SJSA1 (cell line): ENCODE measurements around the gene SCLY. TPM values are rescaled to one million over a fixed set of nuclear protein-coding genes. Genes with fewer than 3 reads are reported as not detected.
"Not testable (repeated sequence)": the region's sequence is repeated elsewhere in the genome, so short reads cannot be mapped to it uniquely, and the experiment has no call there.

ENCODE experiments used
- DNase-seq, 2 experiments: peaks; one replicate each; pipeline ENCODE4 v3.0.0-alpha.2; 2015 to 2020; ENCODE audit warnings: low spot score in 2 of 2, low read depth in 1 of 2
- H3K27ac ChIP-seq: fragments of 250-450 bp; sonication (Bioruptor Pico); 2 replicates; pipeline ENCODE4 v1.5.1; 2020; ENCODE audit warnings: mild to moderate bottlenecking, moderate library complexity
- H3K27me3 ChIP-seq: fragments of 250-450 bp; sonication (Bioruptor Pico); replicated peaks from 2 replicates; pipeline ENCODE4 v1.5.1; 2020; ENCODE audit warnings: mild to moderate bottlenecking, moderate library complexity
- H3K36me3 ChIP-seq: fragments of 250-450 bp; sonication (Bioruptor Pico); 2 replicates; pipeline ENCODE4 v1.5.1; 2020; ENCODE audit warnings: mild to moderate bottlenecking
- H3K4me1 ChIP-seq: fragments of 250-450 bp; sonication (Bioruptor Pico); replicated peaks from 2 replicates; pipeline ENCODE4 v1.6.1; 2021; ENCODE audit warnings: mild to moderate bottlenecking
- H3K4me3 ChIP-seq: fragments of 250-450 bp; sonication (Bioruptor Pico); 2 replicates; pipeline ENCODE4 v1.5.1; 2020; ENCODE audit warnings: mild to moderate bottlenecking
- H3K9me3 ChIP-seq: fragments of 250-450 bp; sonication (Bioruptor Pico); replicated peaks from 2 replicates; pipeline ENCODE4 v1.5.1; 2020; ENCODE audit warnings: mild to moderate bottlenecking
- total RNA-seq: library from RNA; depleted of rRNA; stranded (reverse); fragments of >200 nt; shearing (Covaris generic); gene quantifications from 2 replicates; pipeline ENCODE4 v1.2.3, GENCODE V29; 2014

The SCLY gene
- total RNA-seq, 1 experiment from 2014 or later, result 38.1 TPM

DNA sequence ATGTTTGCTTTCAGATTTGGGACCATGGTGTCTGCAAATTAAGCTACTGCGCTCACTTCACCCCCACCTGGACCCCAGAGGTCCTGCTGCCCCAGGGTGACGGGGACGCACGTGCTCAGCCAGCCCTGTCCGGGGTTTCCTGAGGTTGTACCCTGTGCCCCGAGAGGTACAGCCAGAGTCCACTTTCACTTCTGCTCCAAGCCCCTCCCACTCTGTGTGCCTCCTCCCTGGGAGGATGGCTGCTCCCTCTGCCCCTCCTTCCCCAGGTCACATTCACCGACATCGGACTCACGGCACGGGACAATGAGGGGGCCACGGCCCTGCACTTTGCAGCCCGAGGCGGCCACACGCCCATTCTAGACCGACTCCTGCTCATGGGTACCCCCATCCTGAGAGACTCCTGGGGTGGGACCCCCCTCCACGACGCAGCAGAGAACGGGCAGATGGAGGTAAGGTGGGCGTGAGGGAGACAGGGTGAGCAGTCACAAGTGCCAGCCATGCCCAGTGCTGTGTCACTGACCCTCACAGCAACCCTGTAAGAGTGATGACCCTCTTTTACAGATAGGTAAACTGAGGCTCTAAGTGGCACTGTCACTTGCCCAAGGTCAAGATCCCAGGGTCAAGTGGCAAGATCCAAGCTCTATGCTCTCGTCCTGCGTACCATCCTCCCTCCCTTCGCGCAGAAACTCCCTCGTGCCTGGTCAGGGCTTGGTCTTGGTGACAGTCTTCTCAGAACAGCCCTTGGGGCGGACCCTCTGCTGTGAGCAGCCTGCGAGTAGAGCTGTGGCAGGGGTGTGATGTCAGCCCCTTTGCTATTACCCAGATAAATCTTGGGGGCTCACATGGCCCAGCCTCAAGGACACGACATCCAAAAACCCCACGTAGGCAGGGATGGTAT is 47.0 kb downstream of the SCLY start:
- H3K4me3 ChIP-seq, result no peak overlapping the region
- H3K27me3 ChIP-seq, result no peaks in the 10 kb centered on the region
- H3K36me3 ChIP-seq, result no peaks in the 10 kb centered on the region
- no peaks in the 10 kb centered on the region for H3K4me1 ChIP-seq
- DNase-seq, result no peak
- H3K27ac ChIP-seq, result no peak overlapping the region
- no peaks in the 10 kb centered on the region for H3K9me3 ChIP-seq

DNA sequence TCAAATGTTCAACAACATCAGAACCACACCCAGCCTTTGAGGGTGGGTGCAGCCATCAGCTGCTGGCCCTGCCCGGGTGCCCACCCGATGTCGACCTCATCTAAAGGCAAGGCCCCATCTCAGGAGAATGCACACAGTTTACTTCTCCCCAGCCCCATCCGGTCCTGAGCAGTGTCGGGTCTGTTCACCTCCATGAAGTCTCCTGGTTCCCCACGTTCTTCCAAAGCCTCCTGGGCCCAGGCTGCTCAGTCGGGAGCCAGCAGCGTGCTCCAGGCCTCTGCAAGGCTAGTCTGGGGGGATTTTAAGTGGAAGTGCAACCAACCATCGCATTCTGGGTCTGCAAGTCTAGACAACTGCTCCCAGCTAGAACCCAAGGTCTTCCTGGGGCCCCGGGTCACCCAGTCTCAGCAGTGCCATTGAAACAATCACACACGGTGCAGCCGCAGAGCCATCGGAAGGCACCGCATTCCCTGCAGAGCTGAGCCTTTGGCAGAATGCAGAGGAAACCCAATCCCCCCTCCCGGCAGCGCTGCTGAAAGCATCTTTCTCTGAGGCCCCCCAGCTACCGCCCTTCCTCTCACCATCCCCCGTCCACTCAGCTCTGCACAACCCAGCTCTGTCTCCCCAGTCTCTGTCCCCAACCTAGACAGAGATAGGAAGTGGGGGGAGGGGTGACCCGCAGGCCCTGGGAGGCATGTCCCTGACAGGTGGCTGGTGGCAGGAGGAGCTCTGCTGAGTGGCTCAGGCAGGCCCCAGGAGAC is 47.8 kb downstream of the SCLY start:
- no peaks in the 10 kb centered on the region for H3K9me3 ChIP-seq
- no peaks in the 10 kb centered on the region for H3K4me1 ChIP-seq
- H3K27ac ChIP-seq, result no peak overlapping the region
- H3K36me3 ChIP-seq, result no peaks in the 10 kb centered on the region
- no peaks in the 10 kb centered on the region for H3K27me3 ChIP-seq
- DNase-seq, result no peak
- no peak overlapping the region for H3K4me3 ChIP-seq

DNA sequence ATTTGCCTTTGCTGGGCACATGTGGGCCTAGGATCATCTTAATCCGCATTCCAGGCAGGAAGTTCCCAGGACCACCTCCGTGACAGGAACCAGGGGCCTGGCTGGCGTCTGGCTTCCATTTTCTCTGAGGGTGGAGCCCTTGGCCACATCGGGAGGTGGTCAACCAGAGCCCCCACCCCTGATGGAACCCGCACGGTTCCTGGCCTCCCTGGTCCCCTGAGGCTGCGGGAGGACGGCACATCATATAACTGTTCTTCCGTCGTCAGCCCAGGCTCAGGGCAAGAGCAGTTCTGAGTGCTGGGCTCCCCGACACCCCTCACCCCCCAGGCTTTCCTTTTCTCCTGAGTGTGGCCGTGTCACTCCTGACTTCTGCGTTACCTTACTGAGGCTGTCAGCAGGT is 52.8 kb downstream of the SCLY start:
- Histone ChIP-seq H3K4me1 (peaks cover 11% of the 10 kb centered on the region), H3K27ac (no peak overlapping the region), H3K4me3 (no peak overlapping the region), H3K36me3 (no peaks in the 10 kb centered on the region), H3K27me3 (no peaks in the 10 kb centered on the region), H3K9me3 (no peaks in the 10 kb centered on the region)
- DNase-seq, result no peak

DNA sequence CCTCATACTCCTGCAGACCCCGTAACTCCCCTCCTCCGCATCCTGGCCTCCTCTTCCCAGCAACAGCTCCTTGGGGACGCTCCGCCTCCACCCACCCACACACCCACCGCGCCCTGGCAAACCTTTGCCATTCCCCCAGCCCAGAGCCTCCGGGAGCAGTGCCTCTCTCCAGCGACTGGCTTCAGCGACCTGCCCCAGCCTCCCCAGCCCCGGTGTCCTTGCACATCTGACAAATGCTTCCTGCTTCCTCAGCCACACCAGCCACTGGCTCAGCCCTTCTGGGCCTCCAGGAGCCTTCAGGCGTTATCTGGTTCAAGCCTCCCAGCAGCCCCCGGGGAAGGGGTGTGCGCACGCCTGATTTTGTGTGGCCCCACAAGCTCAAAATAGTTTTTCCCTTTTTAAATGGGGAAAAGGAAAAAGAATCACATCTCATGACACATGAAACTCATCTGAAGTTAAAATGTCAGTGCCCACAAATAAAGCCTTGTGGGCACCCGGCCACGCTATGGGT is 53.6 kb downstream of the SCLY start:
- Histone ChIP-seq H3K9me3 (no peaks in the 10 kb centered on the region), H3K27me3 (no peaks in the 10 kb centered on the region), H3K36me3 (no peaks in the 10 kb centered on the region), H3K4me3 (no peak overlapping the region), H3K4me1 (peaks cover 11% of the 10 kb centered on the region), H3K27ac (no peak overlapping the region)
- DNase-seq, result no peak

DNA sequence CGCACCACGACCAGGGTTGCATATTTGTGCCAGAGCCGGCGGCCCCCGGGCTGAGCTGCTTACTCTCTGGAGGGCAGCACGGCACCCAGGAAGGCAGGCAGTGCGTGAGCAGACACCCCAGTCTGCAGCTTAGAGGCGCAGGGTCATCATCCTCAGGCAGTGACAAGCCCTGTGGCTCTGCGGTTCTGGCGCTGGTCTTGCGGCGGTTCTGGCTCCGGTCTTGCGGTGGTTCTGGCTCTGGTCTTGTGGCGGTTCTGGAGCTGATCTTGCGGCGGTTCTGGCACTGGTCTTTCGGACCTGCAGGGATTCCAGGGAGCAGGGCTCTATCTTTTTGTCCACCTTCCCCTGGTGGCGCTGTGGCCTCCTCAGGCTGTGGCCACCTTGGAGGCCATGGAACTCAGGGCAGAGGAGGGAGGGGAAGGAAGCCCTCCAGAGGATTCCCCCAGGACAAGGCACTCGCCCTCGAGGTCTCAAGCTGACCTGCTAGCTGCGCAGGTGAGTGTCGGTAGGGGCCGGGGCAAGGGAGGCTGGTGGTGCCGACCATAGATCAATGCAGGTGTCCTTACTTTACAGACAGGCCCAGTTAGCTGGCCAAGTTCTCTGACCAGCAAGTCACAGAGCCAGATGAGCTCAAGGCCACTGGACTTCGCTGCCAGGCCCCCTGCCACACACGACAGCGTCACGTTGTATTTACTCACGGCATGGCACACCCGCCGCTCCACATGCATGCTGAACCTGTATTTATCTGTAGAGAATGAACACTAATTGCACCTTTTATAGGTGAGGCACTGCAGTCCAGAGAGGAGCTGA is 54.3 kb downstream of the SCLY start:
- H3K9me3 ChIP-seq, result no peaks in the 10 kb centered on the region
- no peak for DNase-seq
- no peaks in the 10 kb centered on the region for H3K36me3 ChIP-seq
- H3K4me3 ChIP-seq, result no peak overlapping the region
- no peak overlapping the region for H3K27ac ChIP-seq
- H3K27me3 ChIP-seq, result no peaks in the 10 kb centered on the region
- peaks cover 11% of the 10 kb centered on the region for H3K4me1 ChIP-seq

DNA sequence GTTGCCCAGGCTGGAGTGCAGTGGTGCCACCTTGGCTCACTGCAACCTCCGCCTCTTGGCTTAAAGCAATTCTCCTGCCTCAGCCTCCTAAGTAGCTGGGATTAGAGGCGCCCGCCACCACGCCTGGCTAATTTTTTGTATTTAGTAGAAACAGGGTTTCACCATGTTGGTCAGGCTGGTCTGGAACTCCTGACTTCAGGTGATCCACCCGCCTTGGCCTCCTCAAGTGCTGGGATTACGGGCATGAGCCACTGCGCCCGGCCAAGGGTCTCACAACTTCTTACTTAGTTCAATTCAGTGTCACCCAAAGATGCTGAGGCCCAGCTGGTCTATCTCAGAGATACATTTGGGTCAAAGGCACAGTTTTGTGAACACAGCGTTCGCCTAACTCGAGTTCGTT is 54.9 kb downstream of the SCLY start:
- peaks cover 11% of the 10 kb centered on the region for H3K4me1 ChIP-seq
- not testable (repeated sequence) for H3K9me3 ChIP-seq, H3K27me3 ChIP-seq, H3K27ac ChIP-seq, H3K36me3 ChIP-seq, H3K4me3 ChIP-seq, DNase-seq

DNA sequence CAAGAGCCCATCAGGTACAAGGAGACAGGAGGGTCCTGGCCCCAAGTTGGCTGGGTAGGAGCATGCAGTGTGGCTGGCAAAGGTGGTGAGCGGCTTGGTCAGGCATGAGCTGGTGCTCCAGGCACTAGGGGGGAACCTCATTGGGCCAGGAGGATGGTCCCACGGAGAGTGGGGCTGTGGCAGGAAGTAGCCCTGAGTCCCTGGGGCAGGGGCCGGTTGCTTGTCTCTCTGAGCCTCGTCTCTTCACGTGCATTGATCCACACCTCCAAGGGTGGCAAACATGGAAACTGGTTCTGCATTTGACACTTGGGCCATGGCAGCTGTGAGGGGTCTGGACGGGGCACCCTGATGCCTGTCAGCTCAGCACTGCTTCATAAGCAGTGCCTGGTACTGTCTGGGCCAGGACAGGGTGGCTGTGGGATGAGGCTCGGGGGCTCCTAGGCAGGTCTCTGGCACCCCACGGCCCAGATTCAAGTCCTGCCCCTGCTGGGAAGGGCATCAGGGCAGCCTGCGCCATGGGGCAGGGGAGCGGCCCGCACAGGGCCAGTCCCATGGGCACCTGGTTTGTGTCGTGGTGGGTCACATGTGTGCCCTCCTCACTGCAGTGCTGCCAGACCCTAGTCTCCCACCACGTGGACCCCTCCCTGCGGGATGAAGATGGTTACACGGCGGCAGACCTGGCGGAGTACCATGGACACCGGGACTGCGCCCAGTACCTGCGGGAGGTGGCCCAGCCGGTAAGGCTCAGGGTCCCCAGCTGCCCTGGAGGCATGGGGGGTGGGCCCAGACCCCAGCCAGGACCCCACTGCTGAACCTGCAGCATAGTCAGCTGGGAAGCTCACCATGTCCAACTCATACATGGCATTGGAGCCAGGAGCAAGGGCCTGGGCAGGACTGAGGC is 55.7 kb downstream of the SCLY start:
- H3K4me3 ChIP-seq, result no peak overlapping the region
- no peaks in the 10 kb centered on the region for H3K27me3 ChIP-seq
- no peak overlapping the region for H3K27ac ChIP-seq
- H3K9me3 ChIP-seq, result no peaks in the 10 kb centered on the region
- peaks cover 11% of the 10 kb centered on the region for H3K4me1 ChIP-seq
- no peak for DNase-seq
- no peaks in the 10 kb centered on the region for H3K36me3 ChIP-seq

DNA sequence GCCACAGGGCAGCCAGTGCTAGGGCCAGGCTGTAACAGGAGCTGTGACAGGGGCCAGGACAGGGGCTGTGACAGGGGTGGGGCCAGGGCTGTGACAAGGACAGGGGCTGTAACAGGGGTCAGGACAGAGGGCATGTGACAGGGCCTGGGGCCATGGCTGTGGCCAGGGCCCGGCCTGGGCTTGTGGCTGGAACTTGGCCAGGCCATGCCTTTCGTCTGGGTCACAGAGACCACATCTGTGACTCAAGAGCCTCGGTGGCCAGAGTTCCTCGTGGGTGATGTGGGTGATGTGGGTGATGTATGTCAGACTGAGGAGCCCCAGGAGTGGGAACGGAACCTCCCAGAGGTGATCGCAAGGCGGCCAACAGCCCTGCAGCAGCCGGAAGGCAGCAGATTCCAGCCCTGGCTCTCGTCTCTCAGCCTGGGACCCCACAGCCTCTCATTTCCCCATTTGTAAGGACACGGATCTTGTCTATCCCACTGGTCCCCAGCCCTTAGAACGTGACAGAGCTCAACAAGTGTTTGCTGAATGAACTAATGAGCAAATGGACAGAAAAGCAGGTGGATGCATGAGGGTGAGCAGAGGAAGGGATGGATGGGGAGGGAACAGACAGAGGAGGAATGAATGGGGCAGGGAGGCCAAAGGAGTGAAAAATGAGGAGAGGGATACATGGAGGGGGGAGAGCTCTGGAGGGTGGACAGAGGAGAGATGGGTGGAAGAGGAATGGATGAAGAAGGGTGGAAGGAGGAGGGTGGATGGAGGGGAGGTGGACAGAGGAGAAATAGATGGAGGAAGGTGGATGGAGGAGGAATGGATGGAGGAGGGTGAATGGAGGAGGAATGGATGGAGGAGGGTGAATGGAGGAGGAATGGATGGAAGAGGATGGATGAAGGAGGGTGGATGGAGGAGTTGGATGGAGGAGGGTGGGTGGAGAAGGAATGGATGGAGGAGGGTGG is 56.7 kb downstream of the SCLY start:
- Histone ChIP-seq H3K4me1 (peaks cover 11% of the 10 kb centered on the region), H3K27ac (no peak overlapping the region), H3K9me3 (no peaks in the 10 kb centered on the region), H3K27me3 (no peaks in the 10 kb centered on the region), H3K4me3 (no peak overlapping the region), H3K36me3 (no peaks in the 10 kb centered on the region)
- peak; percentile 26 to 63 for DNase-seq

DNA sequence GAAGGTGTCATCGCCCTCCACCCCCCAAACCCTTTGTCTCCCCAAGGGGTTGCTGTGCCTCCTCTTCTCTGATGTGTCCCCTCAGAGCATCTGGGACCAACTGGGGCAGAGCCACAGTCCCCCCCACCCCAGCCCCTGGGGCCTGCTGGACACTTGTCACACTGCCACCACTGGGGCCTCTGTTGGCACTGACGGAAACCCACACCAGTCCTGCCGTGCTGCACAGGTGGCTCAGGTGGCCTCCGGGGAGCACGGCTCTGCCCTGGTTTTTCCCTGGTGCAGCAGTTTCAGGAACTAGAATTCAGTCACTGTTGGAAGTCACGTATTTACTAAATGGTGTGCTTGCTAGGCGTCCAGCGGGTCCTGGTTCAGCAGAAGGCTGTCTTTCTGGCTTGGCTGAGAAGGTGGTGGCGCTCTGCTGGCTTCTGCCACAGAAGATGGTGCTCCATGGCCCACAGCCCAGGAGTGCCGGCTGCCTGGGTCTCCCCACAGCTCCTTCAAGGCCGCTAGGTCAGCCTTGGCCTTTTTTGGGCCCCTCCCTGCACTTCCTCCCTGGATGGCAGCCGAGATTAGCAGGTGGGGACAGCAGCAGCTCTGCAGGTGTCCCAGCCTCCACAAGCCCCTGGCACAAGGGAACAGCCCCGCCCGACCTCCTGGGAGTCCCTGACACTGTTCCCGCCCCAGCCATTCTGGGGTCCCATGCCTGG is 59.1 kb downstream of the SCLY start:
- no peak overlapping the region for H3K4me3 ChIP-seq
- H3K9me3 ChIP-seq, result no peaks in the 10 kb centered on the region
- no peak for DNase-seq
- no peaks in the 10 kb centered on the region for H3K36me3 ChIP-seq
- no peak overlapping the region for H3K27ac ChIP-seq
- H3K27me3 ChIP-seq, result no peaks in the 10 kb centered on the region
- H3K4me1 ChIP-seq, result peaks cover 11% of the 10 kb centered on the region

DNA sequence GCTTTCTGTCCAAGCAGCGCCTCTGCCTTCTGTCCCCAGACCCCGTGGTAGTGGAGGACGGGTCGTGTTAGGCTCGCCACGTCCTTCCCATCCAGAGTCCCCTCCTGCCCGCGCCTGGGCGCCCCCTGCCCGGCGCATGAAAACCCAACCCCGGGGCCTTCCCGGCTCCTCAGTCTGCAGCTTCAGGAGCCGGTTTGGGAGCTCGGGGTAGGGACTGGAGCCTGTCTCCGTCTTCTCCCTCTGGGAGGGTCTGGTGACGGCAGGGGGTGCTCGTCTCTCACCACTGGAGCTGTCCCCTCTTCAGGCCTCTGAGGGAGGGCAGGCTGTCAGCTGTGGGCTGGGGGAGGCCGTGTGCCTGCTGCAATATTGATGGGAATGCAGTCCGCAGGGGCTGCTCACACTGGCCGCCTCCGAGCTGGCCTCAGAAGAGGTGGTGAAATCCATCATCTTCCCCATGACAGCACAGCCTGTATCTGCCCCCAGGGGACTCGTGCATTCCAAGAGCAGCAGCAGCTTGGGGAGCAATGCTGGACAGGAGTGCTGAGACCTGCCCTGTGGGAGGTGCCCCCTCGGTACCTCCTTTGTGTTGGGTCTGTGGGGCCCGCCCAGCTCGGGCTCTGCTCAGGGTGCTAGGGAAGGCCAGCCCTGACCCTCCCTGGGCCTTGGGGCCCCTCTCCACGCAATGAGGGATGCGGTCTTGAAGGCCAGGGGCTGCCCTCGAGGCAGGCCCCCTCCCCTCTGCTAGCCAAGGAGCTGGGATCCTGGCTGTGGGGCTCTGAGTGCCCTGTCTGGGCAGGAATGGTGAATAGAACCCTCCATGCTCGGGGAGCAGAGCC is 59.9 kb downstream of the SCLY start:
- Histone ChIP-seq H3K27me3 (no peaks in the 10 kb centered on the region), H3K4me1 (peaks cover 11% of the 10 kb centered on the region), H3K27ac (no peak overlapping the region), H3K9me3 (no peaks in the 10 kb centered on the region), H3K4me3 (no peak overlapping the region), H3K36me3 (no peaks in the 10 kb centered on the region)
- DNase-seq, result no peak
